Frontal cortex (tissue), 4 donors: ENCODE data around the gene CAMK1G. TPM values are rescaled to one million over a fixed set of nuclear protein-coding genes. Genes with fewer than 3 reads are reported as not detected.

ENCODE experiments used
- DNase-seq, 2 donors: peaks; one replicate each; pipeline ENCODE4 v3.0.0; 2012; ENCODE audit warnings: low spot score in 2 of 2
- FAIRE-seq: peaks from 2 replicates; lab custom pipeline; 2012; peaks lifted over from hg19 to GRCh38; lab: Jason Lieb, UNC
- total RNA-seq: library from RNA; depleted of rRNA; stranded (reverse); fragments of >200 nt; gene quantifications from one replicate; pipeline ENCODE4 v1.2.3, GENCODE V29; 2014
- donor health status: control.
- donor health status: control.
- donor health status: control.

CAMK1G gene
- total RNA-seq, 1 donor from 2014 or later: 2.4 TPM

DNA sequence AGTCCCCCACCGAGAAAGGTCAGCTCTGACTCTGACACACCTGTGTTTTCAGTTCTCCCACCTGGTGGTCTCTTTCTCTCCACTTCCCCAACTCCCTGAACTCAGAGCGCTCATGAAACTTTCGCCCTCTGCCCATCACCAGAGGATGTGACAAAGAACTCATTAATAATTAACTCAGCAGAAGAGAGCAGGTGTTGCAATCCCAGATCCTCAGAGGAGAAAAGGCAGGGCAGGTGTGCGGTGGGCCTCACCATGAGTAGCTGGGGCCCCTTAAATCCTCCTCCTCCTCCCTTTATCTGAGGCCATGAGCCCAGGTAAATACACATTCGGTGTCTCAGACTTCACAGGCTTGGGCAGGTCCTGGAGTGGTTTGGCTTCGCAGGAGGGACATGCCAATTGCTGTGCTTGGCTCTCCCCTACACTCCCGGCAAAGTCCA lies 70.4 kb downstream of the CAMK1G start:
- DNase-seq: no peak
- no peak for FAIRE-seq

DNA sequence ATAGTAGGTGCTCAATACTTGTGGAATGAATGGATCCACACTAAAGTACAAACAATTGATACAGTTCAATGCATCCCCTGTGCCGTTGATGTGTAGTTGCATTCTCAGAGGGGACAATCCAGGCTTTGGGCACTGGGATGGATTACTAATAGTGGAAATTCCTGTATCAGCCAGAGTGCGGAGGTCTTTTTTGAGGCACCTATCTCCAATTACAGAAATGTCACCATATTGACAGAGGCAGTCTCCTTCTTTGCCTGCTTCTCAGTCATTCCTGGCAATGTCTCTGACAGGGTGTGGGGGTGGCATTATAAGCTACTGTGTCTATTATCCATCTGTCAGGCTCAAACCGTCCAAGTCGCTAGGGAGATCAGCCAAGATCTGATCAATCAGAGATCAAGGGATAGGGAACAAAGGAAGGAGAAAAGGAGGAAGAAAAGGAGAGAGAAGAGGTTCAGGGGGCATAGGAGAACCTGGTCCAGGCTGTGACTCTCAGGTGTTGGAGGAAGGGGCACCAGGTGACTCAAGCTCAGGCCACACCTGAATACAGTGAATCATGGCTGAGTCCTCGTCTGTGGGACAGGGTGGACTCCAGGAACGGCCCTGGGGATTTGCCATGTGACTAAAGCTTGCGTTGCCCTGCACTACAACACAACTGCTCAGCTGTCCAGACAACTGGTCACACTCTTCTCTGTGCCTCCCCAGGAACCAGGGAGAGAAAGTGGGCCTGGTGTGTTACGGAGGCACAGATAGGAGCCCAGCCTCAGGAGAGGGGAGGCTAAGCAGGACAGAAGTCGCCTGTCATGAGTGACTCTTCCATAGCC lies 72.1 kb downstream of the CAMK1G start:
- no peak for DNase-seq
- no peak for FAIRE-seq

DNA sequence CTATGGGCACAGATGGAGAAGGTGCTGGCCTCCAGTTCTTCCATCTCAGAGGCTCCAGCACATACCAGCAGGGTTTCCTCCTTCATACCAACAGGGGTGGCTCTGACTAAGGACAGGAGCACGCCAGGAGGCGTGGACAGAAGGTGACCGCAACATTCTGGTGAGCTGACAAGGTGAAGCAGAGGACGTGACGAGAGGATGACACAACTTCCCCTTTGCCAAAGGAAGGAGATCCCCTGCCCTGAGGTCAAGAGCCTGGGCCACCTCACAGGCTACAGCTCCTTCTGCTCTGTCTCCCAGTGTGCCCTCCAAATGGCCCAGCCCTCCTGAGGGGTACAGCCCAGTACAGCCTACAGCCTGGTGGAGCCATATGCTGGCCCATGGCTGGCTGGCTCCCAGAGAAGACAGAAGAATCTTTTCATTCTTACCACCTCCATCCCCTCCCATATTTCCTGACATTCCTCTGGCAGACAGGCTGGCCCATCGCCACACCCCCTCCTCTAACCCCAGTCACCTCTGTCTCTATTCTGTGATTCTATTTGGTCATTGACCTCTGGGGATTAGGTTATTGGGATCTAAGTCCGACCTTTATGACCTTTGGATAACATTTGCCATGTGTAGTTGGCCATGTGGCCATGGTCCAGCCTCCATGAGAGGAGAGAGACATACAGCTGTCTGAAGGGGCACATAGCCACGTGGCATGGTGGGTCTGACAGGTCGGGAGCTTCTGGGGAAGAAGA lies 73.8 kb downstream of the CAMK1G start:
- no peak for DNase-seq
- no peak for FAIRE-seq

DNA sequence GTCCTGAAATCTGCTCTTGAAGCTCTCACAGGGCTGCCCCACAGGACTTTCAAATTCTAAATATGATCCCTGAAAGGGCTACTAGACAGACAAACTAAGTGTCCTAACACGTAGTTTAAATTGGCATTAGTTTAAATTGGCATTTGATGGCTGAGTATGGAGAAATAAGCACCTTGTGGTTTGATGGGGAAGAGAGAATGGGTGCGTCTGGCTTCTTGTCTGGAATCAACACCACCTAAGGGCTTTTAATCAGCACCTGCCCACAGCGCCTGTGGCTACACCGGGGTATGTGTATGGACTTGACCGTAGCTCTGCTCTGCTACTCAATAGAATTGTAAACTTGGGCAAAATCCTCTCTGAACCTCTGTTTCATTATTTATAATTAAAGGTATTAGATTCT lies 74.4 kb downstream of the CAMK1G start:
- no peak for FAIRE-seq

DNA sequence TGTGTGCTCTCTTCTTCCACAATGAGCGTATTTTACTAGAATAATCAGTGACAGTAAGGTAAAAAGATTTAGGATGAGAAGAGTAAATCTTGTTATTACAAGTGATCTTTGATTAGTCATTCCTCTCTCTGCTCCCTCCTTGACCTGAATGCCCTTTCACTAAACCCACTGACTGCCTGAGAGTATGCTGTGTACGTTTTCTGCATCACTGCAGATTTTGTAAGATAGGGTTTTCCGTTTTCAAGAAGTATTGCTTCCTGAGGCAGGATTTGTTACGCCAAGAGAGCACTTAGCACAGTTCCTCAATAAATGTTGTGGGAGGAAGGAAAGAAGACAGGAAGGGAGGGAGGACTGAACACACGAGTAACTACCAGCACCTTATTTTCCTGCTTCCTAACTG lies 76.4 kb downstream of the CAMK1G start:
- no peak for FAIRE-seq
- no peak for DNase-seq

More for the DNA sequence above, 74.4 kb downstream of the CAMK1G start:
- DNase-seq: no peak

DNA sequence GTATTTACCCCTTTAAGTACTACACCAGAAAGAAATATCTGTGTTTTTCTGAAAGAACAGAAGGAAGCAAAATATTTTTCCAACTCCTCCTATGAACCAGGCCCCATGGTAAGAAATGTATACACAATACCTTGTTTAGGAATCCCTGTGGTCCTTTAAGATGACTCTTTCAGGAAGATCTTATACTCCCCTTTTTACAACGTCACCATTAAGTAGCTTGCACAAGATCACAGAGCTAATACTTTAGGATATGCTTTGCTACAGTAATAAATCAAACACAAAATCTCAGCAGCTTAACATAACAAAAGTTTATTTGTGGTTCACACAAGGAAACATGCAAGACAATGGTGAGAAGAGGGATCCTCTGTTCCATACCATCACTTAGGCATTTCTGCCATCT lies 77.6 kb downstream of the CAMK1G start:
- DNase-seq (no peak), FAIRE-seq (no peak)

DNA sequence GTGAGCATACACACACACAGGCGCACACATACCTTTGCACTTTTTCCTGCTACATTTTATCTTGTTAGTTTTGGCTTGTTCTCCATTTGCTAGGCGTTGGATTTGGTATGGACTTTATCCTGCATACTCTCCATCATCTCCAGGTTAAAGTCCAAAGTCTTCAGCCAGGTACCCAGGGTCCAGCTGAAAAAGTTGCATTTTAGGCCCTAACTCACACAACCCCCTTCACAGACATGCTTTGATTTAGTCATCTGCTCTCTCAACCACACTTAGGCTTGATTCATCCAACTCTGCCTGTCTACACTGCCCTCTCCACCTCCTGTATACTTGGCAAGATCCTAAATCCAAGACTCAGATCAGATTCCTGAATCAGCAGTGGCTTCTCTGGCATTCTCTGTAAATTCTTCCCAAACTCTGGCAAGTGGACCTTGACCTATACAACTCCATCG lies 79.4 kb downstream of the CAMK1G start:
- FAIRE-seq: no peak
- no peak for DNase-seq

Other genes starting within 250 kb of the CAMK1G start
- 0.82 TPM for gene LAMB3, start 68.7 kb downstream of the CAMK1G start, total RNA-seq
- 1.6 TPM for gene G0S2, start 91.7 kb downstream of the CAMK1G start, total RNA-seq
- not detected for gene HSD11B1, start 121.1 kb downstream of the CAMK1G start, total RNA-seq
- gene TRAF3IP3, start 172.3 kb downstream of the CAMK1G start, total RNA-seq: under 0.01 TPM
- gene C1orf74, start 200.8 kb downstream of the CAMK1G start, total RNA-seq: 3.3 TPM
- gene IRF6, start 222.4 kb downstream of the CAMK1G start, total RNA-seq: 0.41 TPM
- gene UTP25, start 244.3 kb downstream of the CAMK1G start, total RNA-seq: 10.6 TPM